HG02885 (cell line): Measurements from ENCODE around the gene MS4A4E.
"Not testable (repeated sequence)": the region's sequence is repeated elsewhere in the genome, so short reads cannot be mapped to it uniquely, and the experiment has no call there.

Source experiments
- ATAC-seq: cut with Tn5 transposase; IDR thresholded peaks from one replicate; pipeline ENCODE4 v1.9.1; 2021; ENCODE audit warnings: mild to moderate bottlenecking; ENCODE audit not compliant: unreplicated experiment, poor library complexity

Gene MS4A4E

GRCh38 chr11:60242740-60243239 lies at the start of gene MS4A4E:
MS4A4E (minus strand) TSS chr11:60243137; CDS start chr11:60230055, 13,082 bp downstream.
- no peak for ATAC-seq

- no peak for ATAC-seq
Measured at GRCh38 chr11:60292145-60292544, 49.2 kb upstream of the MS4A4E start.

- no peak for ATAC-seq
Measured at GRCh38 chr11:60288531-60288930, 45.6 kb upstream of the MS4A4E start.

- not testable (repeated sequence) for ATAC-seq
Measured at GRCh38 chr11:60285411-60286126, 42.6 kb upstream of the MS4A4E start.

- no peak for ATAC-seq
Measured at GRCh38 chr11:60282286-60282685, 39.3 kb upstream of the MS4A4E start.

GRCh38 chr11:60281485-60281884 lies 38.5 kb upstream of the MS4A4E start:
- no peak for ATAC-seq

GRCh38 chr11:60280412-60280811 lies 37.5 kb upstream of the MS4A4E start, which contains the start of gene MS4A4A:
MS4A4A (plus strand) TSS chr11:60280666; CDS start chr11:60280676, 10 bp downstream.
- ATAC-seq = peak; percentile 56

GRCh38 chr11:60274416-60274815 lies 31.5 kb upstream of the MS4A4E start:
- no peak for ATAC-seq

- peak; percentile 54 for ATAC-seq
Measured at GRCh38 chr11:60265373-60266214, 22.7 kb upstream of the MS4A4E start.

GRCh38 chr11:60264644-60265043 lies 21.7 kb upstream of the MS4A4E start:
- no peak for ATAC-seq

GRCh38 chr11:60263402-60263801 lies 20.5 kb upstream of the MS4A4E start:
- ATAC-seq = no peak

- no peak for ATAC-seq
Measured at GRCh38 chr11:60261014-60261413, 18.1 kb upstream of the MS4A4E start.

GRCh38 chr11:60257956-60258722 lies 15.2 kb upstream of the MS4A4E start:
- no peak for ATAC-seq

GRCh38 chr11:60252213-60253108 lies 9.5 kb upstream of the MS4A4E start:
- no peak for ATAC-seq

GRCh38 chr11:60251485-60252212 lies 8.7 kb upstream of the MS4A4E start:
- ATAC-seq = peak; percentile 72

- ATAC-seq = no peak
Measured at GRCh38 chr11:60241786-60242185, 1.2 kb downstream of the MS4A4E start.

GRCh38 chr11:60240662-60241061 lies 2.3 kb downstream of the MS4A4E start:
- ATAC-seq = no peak

- no peak for ATAC-seq
Measured at GRCh38 chr11:60235321-60235720, 7.6 kb downstream of the MS4A4E start.

- ATAC-seq = no peak
Measured at GRCh38 chr11:60230681-60231080, 12.3 kb downstream of the MS4A4E start.
